ENCODE measurements around the gene ETV3L. TPM values are rescaled to one million over a fixed set of nuclear protein-coding genes. Genes with fewer than 3 reads are reported as not detected.

Gene ETV3L
- polyA plus RNA-seq (2013, experiment 1 of 4), result 1.5 TPM
- 1.4 TPM for polyA plus RNA-seq (2013, experiment 2 of 4)
- polyA plus RNA-seq (2013, experiment 3 of 4), result 1.0 TPM
- polyA plus RNA-seq (2013, experiment 4 of 4), result 0.53 TPM

- H3K27me3 ChIP-seq (ENCODE audit: control insufficient read depth, insufficient read depth, low read length, poor library complexity, severe bottlenecking), result no peaks in the 10 kb centered on the region
- H3K9me3 ChIP-seq (ENCODE audit: control insufficient read depth, low read length), result no peaks in the 10 kb centered on the region
- no peak within 1 kb of the TSS for H3K4me3 ChIP-seq (ENCODE audit: insufficient read depth, low read depth, low read length)
- no peaks in the 10 kb centered on the region for H3K4me1 ChIP-seq (ENCODE audit: control insufficient read depth, insufficient read depth, low read length)
- no peaks in the 10 kb centered on the region for H3K36me3 ChIP-seq (ENCODE audit: control insufficient read depth, insufficient read depth, low read length)
- WGBS, 2 experiments, result 28 to 38% methylated on average over 3 of the region's 3 CpGs
- H3K27ac ChIP-seq (ENCODE audit: insufficient read depth, low read depth, low read length, poor library complexity, severe bottlenecking), result no peak within 1 kb of the TSS
These were observed at the start of gene ETV3L for GRCh38 chr1:157099633-157100009. ETV3L (minus strand) TSS chr1:157099808; CDS start chr1:157099523, 285 bp downstream.

- 86 to 88% methylated on average over 10 of the region's 10 CpGs for WGBS, 2 experiments
- Histone ChIP-seq H3K27me3 (ENCODE audit: control insufficient read depth, insufficient read depth, low read length, poor library complexity, severe bottlenecking) (no peaks in the 10 kb centered on the region), H3K9me3 (ENCODE audit: control insufficient read depth, low read length) (no peaks in the 10 kb centered on the region), H3K27ac (ENCODE audit: insufficient read depth, low read depth, low read length, poor library complexity, severe bottlenecking) (no peak overlapping the region), H3K4me1 (ENCODE audit: control insufficient read depth, insufficient read depth, low read length) (no peaks in the 10 kb centered on the region), H3K36me3 (ENCODE audit: control insufficient read depth, insufficient read depth, low read length) (no peaks in the 10 kb centered on the region), H3K4me3 (ENCODE audit: insufficient read depth, low read depth, low read length) (no peak overlapping the region)
These were observed 48.5 kb upstream of the ETV3L start for GRCh38 chr1:157147906-157148700.

- Histone ChIP-seq H3K27me3 (ENCODE audit: control insufficient read depth, insufficient read depth, low read length, poor library complexity, severe bottlenecking) (no peaks in the 10 kb centered on the region), H3K4me3 (ENCODE audit: insufficient read depth, low read depth, low read length) (no peak overlapping the region), H3K9me3 (ENCODE audit: control insufficient read depth, low read length) (no peaks in the 10 kb centered on the region), H3K36me3 (ENCODE audit: control insufficient read depth, insufficient read depth, low read length) (no peaks in the 10 kb centered on the region), H3K4me1 (ENCODE audit: control insufficient read depth, insufficient read depth, low read length) (no peaks in the 10 kb centered on the region), H3K27ac (ENCODE audit: insufficient read depth, low read depth, low read length, poor library complexity, severe bottlenecking) (no peak overlapping the region)
- 82 to 100% methylated on average over 1 of the region's 1 CpG for WGBS, 2 experiments
These were observed 47.4 kb upstream of the ETV3L start for GRCh38 chr1:157147037-157147436.

- H3K9me3 ChIP-seq (ENCODE audit: control insufficient read depth, low read length), result no peaks in the 10 kb centered on the region
- no peak overlapping the region for H3K27ac ChIP-seq (ENCODE audit: insufficient read depth, low read depth, low read length, poor library complexity, severe bottlenecking)
- H3K4me1 ChIP-seq (ENCODE audit: control insufficient read depth, insufficient read depth, low read length), result no peaks in the 10 kb centered on the region
- WGBS, 2 experiments, result 87 to 89% methylated on average over 3 of the region's 3 CpGs
- no peaks in the 10 kb centered on the region for H3K36me3 ChIP-seq (ENCODE audit: control insufficient read depth, insufficient read depth, low read length)
- H3K4me3 ChIP-seq (ENCODE audit: insufficient read depth, low read depth, low read length), result no peak overlapping the region
- H3K27me3 ChIP-seq (ENCODE audit: control insufficient read depth, insufficient read depth, low read length, poor library complexity, severe bottlenecking), result no peaks in the 10 kb centered on the region
These were observed 46.6 kb upstream of the ETV3L start for GRCh38 chr1:157146244-157146643.

- no peaks in the 10 kb centered on the region for H3K27me3 ChIP-seq (ENCODE audit: control insufficient read depth, insufficient read depth, low read length, poor library complexity, severe bottlenecking)
- H3K9me3 ChIP-seq (ENCODE audit: control insufficient read depth, low read length), result no peaks in the 10 kb centered on the region
- no peak overlapping the region for H3K4me3 ChIP-seq (ENCODE audit: insufficient read depth, low read depth, low read length)
- H3K4me1 ChIP-seq (ENCODE audit: control insufficient read depth, insufficient read depth, low read length), result no peaks in the 10 kb centered on the region
- H3K36me3 ChIP-seq (ENCODE audit: control insufficient read depth, insufficient read depth, low read length), result no peaks in the 10 kb centered on the region
- no peak overlapping the region for H3K27ac ChIP-seq (ENCODE audit: insufficient read depth, low read depth, low read length, poor library complexity, severe bottlenecking)
- WGBS, 2 experiments, result 86 to 90% methylated on average over 1 of the region's 1 CpG
These were observed 45.5 kb upstream of the ETV3L start for GRCh38 chr1:157145076-157145475.

- Histone ChIP-seq H3K4me1 (ENCODE audit: control insufficient read depth, insufficient read depth, low read length) (no peaks in the 10 kb centered on the region), H3K27ac (ENCODE audit: insufficient read depth, low read depth, low read length, poor library complexity, severe bottlenecking) (no peak overlapping the region), H3K36me3 (ENCODE audit: control insufficient read depth, insufficient read depth, low read length) (no peaks in the 10 kb centered on the region), H3K4me3 (ENCODE audit: insufficient read depth, low read depth, low read length) (no peak overlapping the region), H3K27me3 (ENCODE audit: control insufficient read depth, insufficient read depth, low read length, poor library complexity, severe bottlenecking) (no peaks in the 10 kb centered on the region), H3K9me3 (ENCODE audit: control insufficient read depth, low read length) (no peaks in the 10 kb centered on the region)
- 89 to 100% methylated on average over 1 of the region's 1 CpG for WGBS, 2 experiments
These were observed 44.9 kb upstream of the ETV3L start for GRCh38 chr1:157144509-157144908.

- Histone ChIP-seq H3K27me3 (ENCODE audit: control insufficient read depth, insufficient read depth, low read length, poor library complexity, severe bottlenecking) (no peaks in the 10 kb centered on the region), H3K27ac (ENCODE audit: insufficient read depth, low read depth, low read length, poor library complexity, severe bottlenecking) (no peak overlapping the region), H3K36me3 (ENCODE audit: control insufficient read depth, insufficient read depth, low read length) (no peaks in the 10 kb centered on the region), H3K4me3 (ENCODE audit: insufficient read depth, low read depth, low read length) (no peak overlapping the region), H3K4me1 (ENCODE audit: control insufficient read depth, insufficient read depth, low read length) (no peaks in the 10 kb centered on the region), H3K9me3 (ENCODE audit: control insufficient read depth, low read length) (no peaks in the 10 kb centered on the region)
- WGBS, 2 experiments, result 90 to 100% methylated on average over 1 to 3 of the region's 3 CpGs
These were observed 43.3 kb upstream of the ETV3L start for GRCh38 chr1:157142765-157143423.

GRCh38 chr1:157142201-157142600, 42.6 kb upstream of the ETV3L start:
- H3K27ac ChIP-seq (ENCODE audit: insufficient read depth, low read depth, low read length, poor library complexity, severe bottlenecking), result no peak overlapping the region
- H3K27me3 ChIP-seq (ENCODE audit: control insufficient read depth, insufficient read depth, low read length, poor library complexity, severe bottlenecking), result no peaks in the 10 kb centered on the region
- H3K9me3 ChIP-seq (ENCODE audit: control insufficient read depth, low read length), result no peaks in the 10 kb centered on the region
- H3K36me3 ChIP-seq (ENCODE audit: control insufficient read depth, insufficient read depth, low read length), result no peaks in the 10 kb centered on the region
- 66 to 75% methylated on average over 2 of the region's 2 CpGs for WGBS, 2 experiments
- H3K4me1 ChIP-seq (ENCODE audit: control insufficient read depth, insufficient read depth, low read length), result peaks cover under 1% of the 10 kb centered on the region
- H3K4me3 ChIP-seq (ENCODE audit: insufficient read depth, low read depth, low read length), result no peak overlapping the region

GRCh38 chr1:157141212-157141855, 41.7 kb upstream of the ETV3L start:
- WGBS, 2 experiments, result 90 to 96% methylated on average over 4 of the region's 4 CpGs
- Histone ChIP-seq H3K36me3 (ENCODE audit: control insufficient read depth, insufficient read depth, low read length) (no peaks in the 10 kb centered on the region), H3K4me3 (ENCODE audit: insufficient read depth, low read depth, low read length) (no peak overlapping the region), H3K4me1 (ENCODE audit: control insufficient read depth, insufficient read depth, low read length) (peaks cover 4% of the 10 kb centered on the region), H3K9me3 (ENCODE audit: control insufficient read depth, low read length) (no peaks in the 10 kb centered on the region), H3K27ac (ENCODE audit: insufficient read depth, low read depth, low read length, poor library complexity, severe bottlenecking) (no peak overlapping the region), H3K27me3 (ENCODE audit: control insufficient read depth, insufficient read depth, low read length, poor library complexity, severe bottlenecking) (no peaks in the 10 kb centered on the region)

- H3K4me3 ChIP-seq (ENCODE audit: insufficient read depth, low read depth, low read length), result no peak overlapping the region
- H3K9me3 ChIP-seq (ENCODE audit: control insufficient read depth, low read length), result no peaks in the 10 kb centered on the region
- peaks cover 8% of the 10 kb centered on the region for H3K36me3 ChIP-seq (ENCODE audit: control insufficient read depth, insufficient read depth, low read length)
- 69 to 100% methylated on average over 1 to 2 of the region's 2 CpGs for WGBS, 2 experiments
- H3K4me1 ChIP-seq (ENCODE audit: control insufficient read depth, insufficient read depth, low read length), result peaks cover 4% of the 10 kb centered on the region
- no peaks in the 10 kb centered on the region for H3K27me3 ChIP-seq (ENCODE audit: control insufficient read depth, insufficient read depth, low read length, poor library complexity, severe bottlenecking)
- no peak overlapping the region for H3K27ac ChIP-seq (ENCODE audit: insufficient read depth, low read depth, low read length, poor library complexity, severe bottlenecking)
These were observed 40.5 kb upstream of the ETV3L start for GRCh38 chr1:157140063-157140588.

All from ectodermal cell (in vitro differentiated cells).